HepG2 (cell line): ENCODE results near the gene MYO19. TPM values are rescaled to one million over a fixed set of nuclear protein-coding genes. Genes with fewer than 3 reads are reported as not detected.

Experiments used
- CENPT ChIP-seq: sonication (generic); formaldehyde crosslinking; IDR thresholded peaks from 2 replicates; pipeline ENCODE4 v1.8.0; 2022; ENCODE audit warnings: low read depth, mild to moderate bottlenecking, moderate library complexity, missing genetic modification reagents
- HMGA1 ChIP-seq: sonication (generic); formaldehyde crosslinking; conservative IDR thresholded peaks from 2 replicates; pipeline ENCODE4 v1.4.0; 2020; ENCODE audit warnings: missing genetic modification reagents
- IKZF4 ChIP-seq: sonication (generic); formaldehyde crosslinking; IDR thresholded peaks from 2 replicates; pipeline ENCODE4 v1.5.1; 2020; ENCODE audit warnings: borderline replicate concordance, mild to moderate bottlenecking, low read depth, missing genetic modification reagents; ENCODE audit errors: not compliant biosample characterization
- KAT8 ChIP-seq: IDR thresholded peaks from 2 replicates; pipeline ENCODE4 v1.6.1; 2016; ENCODE audit warnings: missing genetic modification reagents, missing compliant biosample characterization
- MIER3 ChIP-seq: IDR thresholded peaks from 2 replicates; pipeline ENCODE4 v1.6.1; 2016; ENCODE audit warnings: missing compliant biosample characterization, borderline replicate concordance
- MTF1 ChIP-seq: sonication (generic); formaldehyde crosslinking; IDR thresholded peaks from 2 replicates; pipeline ENCODE4 v1.5.0; 2020; ENCODE audit warnings: missing genetic modification reagents
- MTF2 ChIP-seq: sonication (generic); formaldehyde crosslinking; IDR thresholded peaks from 2 replicates; pipeline ENCODE4 v1.5.0; 2020; ENCODE audit warnings: missing genetic modification reagents, borderline replicate concordance
- PCBP2 ChIP-seq: fragments of 200-400 bp; formaldehyde crosslinking; optimal IDR thresholded peaks from 2 replicates; pipeline ENCODE3; 2018; ENCODE audit warnings: low read length, low read depth; ENCODE audit not compliant: poor library complexity, severe bottlenecking
- RARA ChIP-seq: IDR thresholded peaks from 2 replicates; pipeline ENCODE4 v1.6.1; 2016; ENCODE audit warnings: missing genetic modification reagents, missing compliant biosample characterization
- SNRNP70 ChIP-seq: fragments of 200-400 bp; formaldehyde crosslinking; IDR thresholded peaks from 2 replicates; pipeline ENCODE4 v1.6.1; 2017; ENCODE audit warnings: mild to moderate bottlenecking, low read depth, low read length, moderate library complexity
- SRSF1 ChIP-seq: fragments of 200-400 bp; formaldehyde crosslinking; optimal IDR thresholded peaks from 2 replicates; pipeline ENCODE3; 2017; ENCODE audit warnings: mild to moderate bottlenecking, low read depth, low read length, moderate library complexity
- ZFP36L2 ChIP-seq: sonication (generic); formaldehyde crosslinking; IDR thresholded peaks from 2 replicates; pipeline ENCODE4 v1.4.0; 2020; ENCODE audit warnings: missing genetic modification reagents
- ZNF773 ChIP-seq: sonication (generic); formaldehyde crosslinking; IDR thresholded peaks from 2 replicates; pipeline ENCODE4 v1.4.0; 2020; ENCODE audit warnings: missing genetic modification reagents, borderline replicate concordance
- ZSCAN9 ChIP-seq: IDR thresholded peaks from 2 replicates; pipeline ENCODE4 v1.6.1; 2016; ENCODE audit warnings: borderline replicate concordance
- polyA plus RNA-seq, 8 experiments: library from polyadenylated mRNA; depleted of rRNA in 3 of 8; stranded (reverse) in 7 of 8; unstranded in 1 of 8; fragments of >200 nt; fragmentation: Illumina TruSeq in 4 of 8; extraction: Trizol in 4 of 8; gene quantifications; 2 replicates each; pipeline versions ENCODE4 v1.2.1 to v1.2.3, GENCODE V29; 2011 to 2016; ENCODE audit warnings: low read depth in 4 of 8, missing spikeins in 1 of 8, mixed read lengths in 1 of 8; ENCODE audit not compliant: insufficient read depth in 1 of 8
- total RNA-seq, 5 experiments: library from RNA; depleted of rRNA; stranded (reverse); fragments of >200 nt; fragmentation: Illumina TruSeq; extraction: Trizol; gene quantifications; 2 replicates each; pipeline ENCODE4 v1.2.3, GENCODE V29; 2016; ENCODE audit warnings: low read depth in 1 of 5
- TF ChIP-seq, protein P1 (sequence below): sonication (generic); formaldehyde crosslinking; conservative IDR thresholded peaks from 2 replicates; pipeline ENCODE4 v1.4.0; 2020; ENCODE audit warnings: missing genetic modification reagents
- TF ChIP-seq, protein P2 (sequence below): sonication (generic); formaldehyde crosslinking; IDR thresholded peaks from 2 replicates; pipeline ENCODE4 v1.9.0; 2021; ENCODE audit warnings: missing genetic modification reagents, borderline replicate concordance
- TF ChIP-seq, protein P3 (sequence below): IDR thresholded peaks from 2 replicates; pipeline ENCODE4 v1.6.1; 2016; ENCODE audit warnings: missing compliant biosample characterization, missing genetic modification reagents, borderline replicate concordance
- TF ChIP-seq, protein P4 (sequence below): sonication (generic); formaldehyde crosslinking; IDR thresholded peaks from 2 replicates; pipeline ENCODE4 v1.8.1; 2022; ENCODE audit warnings: low read depth, mild to moderate bottlenecking, missing genetic modification reagents
- TF ChIP-seq, protein P5 (sequence below): sonication (generic); formaldehyde crosslinking; IDR thresholded peaks from 2 replicates; pipeline ENCODE4 v1.9.0; 2021; ENCODE audit warnings: missing genetic modification reagents, borderline replicate concordance

Gene MYO19
- total and polyA plus RNA-seq, 2 of the 13 experiments (the other 11 are each of a cell fraction or from before 2014, with no cell fraction given), result 75.7 to 82.3 TPM

DNA sequence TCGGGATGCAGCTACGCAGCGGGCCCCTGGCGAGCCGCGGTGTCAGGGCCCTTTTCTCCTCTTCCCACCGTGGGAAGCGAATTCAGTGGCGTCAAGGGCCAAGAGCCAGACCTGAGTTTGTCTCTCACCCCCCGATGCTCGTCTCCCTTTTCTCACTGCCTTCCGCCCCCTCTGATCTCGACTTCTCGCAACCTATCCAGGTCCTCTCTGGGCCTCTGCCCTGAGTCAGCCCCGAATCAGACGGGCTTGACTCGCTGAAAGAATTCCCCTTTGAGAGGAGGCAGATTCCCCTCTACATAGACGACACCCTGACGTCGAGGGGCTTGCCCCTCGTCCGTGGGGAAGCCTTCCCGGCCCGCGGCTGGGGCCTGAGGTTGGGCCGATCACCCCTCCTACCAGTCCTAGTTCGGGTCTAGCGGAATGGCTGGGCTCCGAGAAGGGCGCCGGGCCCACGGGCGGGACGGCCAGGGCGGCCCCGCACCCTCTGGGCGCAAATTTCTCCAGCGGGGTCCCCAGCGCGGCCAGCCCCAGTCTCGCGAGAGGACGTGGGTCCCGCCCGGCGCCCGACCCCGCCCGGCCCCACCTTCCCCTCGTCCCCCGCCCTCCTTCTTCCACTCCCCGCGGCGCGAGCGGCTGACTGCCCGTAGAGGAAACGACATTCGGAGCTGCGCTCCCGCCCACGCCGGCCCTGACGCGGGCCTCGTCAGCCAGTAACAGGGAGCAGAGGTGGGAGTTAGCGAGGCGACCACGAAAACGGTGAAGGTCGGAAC lies 9.8 kb upstream of the MYO19 start, which contains the start of gene GGNBP2 (continued):
- TF ChIP-seq, protein P1, sequence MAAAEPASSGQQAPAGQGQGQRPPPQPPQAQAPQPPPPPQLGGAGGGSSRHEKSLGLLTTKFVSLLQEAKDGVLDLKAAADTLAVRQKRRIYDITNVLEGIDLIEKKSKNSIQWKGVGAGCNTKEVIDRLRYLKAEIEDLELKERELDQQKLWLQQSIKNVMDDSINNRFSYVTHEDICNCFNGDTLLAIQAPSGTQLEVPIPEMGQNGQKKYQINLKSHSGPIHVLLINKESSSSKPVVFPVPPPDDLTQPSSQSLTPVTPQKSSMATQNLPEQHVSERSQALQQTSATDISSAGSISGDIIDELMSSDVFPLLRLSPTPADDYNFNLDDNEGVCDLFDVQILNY, result no peak
- TF ChIP-seq, protein P2, sequence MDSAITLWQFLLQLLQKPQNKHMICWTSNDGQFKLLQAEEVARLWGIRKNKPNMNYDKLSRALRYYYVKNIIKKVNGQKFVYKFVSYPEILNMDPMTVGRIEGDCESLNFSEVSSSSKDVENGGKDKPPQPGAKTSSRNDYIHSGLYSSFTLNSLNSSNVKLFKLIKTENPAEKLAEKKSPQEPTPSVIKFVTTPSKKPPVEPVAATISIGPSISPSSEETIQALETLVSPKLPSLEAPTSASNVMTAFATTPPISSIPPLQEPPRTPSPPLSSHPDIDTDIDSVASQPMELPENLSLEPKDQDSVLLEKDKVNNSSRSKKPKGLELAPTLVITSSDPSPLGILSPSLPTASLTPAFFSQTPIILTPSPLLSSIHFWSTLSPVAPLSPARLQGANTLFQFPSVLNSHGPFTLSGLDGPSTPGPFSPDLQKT, result no peak
- TF ChIP-seq PCBP2, result no peak
- no peak; the same call in 1 of the 2 replicates for TF ChIP-seq MIER3
- TF ChIP-seq, protein P3, sequence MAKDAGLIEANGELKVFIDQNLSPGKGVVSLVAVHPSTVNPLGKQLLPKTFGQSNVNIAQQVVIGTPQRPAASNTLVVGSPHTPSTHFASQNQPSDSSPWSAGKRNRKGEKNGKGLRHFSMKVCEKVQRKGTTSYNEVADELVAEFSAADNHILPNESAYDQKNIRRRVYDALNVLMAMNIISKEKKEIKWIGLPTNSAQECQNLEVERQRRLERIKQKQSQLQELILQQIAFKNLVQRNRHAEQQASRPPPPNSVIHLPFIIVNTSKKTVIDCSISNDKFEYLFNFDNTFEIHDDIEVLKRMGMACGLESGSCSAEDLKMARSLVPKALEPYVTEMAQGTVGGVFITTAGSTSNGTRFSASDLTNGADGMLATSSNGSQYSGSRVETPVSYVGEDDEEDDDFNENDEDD, result peak; percentile 75
- TF ChIP-seq ZNF773 (CRISPR knock-in tag), result no peak
- TF ChIP-seq, protein P4, sequence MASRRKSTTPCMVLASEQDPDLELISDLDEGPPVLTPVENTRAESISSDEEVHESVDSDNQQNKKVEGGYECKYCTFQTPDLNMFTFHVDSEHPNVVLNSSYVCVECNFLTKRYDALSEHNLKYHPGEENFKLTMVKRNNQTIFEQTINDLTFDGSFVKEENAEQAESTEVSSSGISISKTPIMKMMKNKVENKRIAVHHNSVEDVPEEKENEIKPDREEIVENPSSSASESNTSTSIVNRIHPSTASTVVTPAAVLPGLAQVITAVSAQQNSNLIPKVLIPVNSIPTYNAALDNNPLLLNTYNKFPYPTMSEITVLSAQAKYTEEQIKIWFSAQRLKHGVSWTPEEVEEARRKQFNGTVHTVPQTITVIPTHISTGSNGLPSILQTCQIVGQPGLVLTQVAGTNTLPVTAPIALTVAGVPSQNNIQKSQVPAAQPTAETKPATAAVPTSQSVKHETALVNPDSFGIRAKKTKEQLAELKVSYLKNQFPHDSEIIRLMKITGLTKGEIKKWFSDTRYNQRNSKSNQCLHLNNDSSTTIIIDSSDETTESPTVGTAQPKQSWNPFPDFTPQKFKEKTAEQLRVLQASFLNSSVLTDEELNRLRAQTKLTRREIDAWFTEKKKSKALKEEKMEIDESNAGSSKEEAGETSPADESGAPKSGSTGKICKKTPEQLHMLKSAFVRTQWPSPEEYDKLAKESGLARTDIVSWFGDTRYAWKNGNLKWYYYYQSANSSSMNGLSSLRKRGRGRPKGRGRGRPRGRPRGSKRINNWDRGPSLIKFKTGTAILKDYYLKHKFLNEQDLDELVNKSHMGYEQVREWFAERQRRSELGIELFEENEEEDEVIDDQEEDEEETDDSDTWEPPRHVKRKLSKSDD (CRISPR knock-in tag), result no peak
- peak; percentile 83 for TF ChIP-seq ZSCAN9 (CRISPR knock-in tag)
- TF ChIP-seq IKZF4, result peak; percentile 5
- TF ChIP-seq SNRNP70, result no peak
- no peak for TF ChIP-seq MTF1
- TF ChIP-seq CENPT (CRISPR knock-in tag), result peak; percentile 74; the same call in 1 of the 2 replicates
- TF ChIP-seq, protein P5, sequence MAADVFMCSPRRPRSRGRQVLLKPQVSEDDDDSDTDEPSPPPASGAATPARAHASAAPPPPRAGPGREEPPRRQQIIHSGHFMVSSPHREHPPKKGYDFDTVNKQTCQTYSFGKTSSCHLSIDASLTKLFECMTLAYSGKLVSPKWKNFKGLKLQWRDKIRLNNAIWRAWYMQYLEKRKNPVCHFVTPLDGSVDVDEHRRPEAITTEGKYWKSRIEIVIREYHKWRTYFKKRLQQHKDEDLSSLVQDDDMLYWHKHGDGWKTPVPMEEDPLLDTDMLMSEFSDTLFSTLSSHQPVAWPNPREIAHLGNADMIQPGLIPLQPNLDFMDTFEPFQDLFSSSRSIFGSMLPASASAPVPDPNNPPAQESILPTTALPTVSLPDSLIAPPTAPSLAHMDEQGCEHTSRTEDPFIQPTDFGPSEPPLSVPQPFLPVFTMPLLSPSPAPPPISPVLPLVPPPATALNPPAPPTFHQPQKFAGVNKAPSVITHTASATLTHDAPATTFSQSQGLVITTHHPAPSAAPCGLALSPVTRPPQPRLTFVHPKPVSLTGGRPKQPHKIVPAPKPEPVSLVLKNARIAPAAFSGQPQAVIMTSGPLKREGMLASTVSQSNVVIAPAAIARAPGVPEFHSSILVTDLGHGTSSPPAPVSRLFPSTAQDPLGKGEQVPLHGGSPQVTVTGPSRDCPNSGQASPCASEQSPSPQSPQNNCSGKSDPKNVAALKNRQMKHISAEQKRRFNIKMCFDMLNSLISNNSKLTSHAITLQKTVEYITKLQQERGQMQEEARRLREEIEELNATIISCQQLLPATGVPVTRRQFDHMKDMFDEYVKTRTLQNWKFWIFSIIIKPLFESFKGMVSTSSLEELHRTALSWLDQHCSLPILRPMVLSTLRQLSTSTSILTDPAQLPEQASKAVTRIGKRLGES (CRISPR knock-in tag), result no peak
- peak; percentile 49 for TF ChIP-seq SRSF1
- TF ChIP-seq KAT8 (CRISPR knock-in tag), result peak; percentile 75; the same call in 1 of the 2 replicates
- no peak for TF ChIP-seq HMGA1
- TF ChIP-seq RARA (CRISPR knock-in tag), result no peak
- TF ChIP-seq ZFP36L2 (CRISPR knock-in tag), result no peak
- no peak for TF ChIP-seq MTF2 (CRISPR knock-in tag)
